Left lung (tissue), 10 donors: ENCODE results near the gene BANF2. TPM values are rescaled to one million over a fixed set of nuclear protein-coding genes. Genes with fewer than 3 reads are reported as not detected.
A peak's percentile ranks its signal among the peaks of the same experiment; 100 is the strongest.

Experiments
- ATAC-seq: fragments of 200-7000 bp; cut with Tn5 transposase; one replicate; pipeline ENCODE4 v1.9.1; 2020; ENCODE audit warnings: moderate library complexity
- DNase-seq, 4 donors: peaks; one replicate each; pipeline ENCODE4 v3.0.0-alpha.2; 2013 to 2020
- H3K27ac ChIP-seq, 2 donors: fragments of 200-600 bp; sonication (generic) in 1 of 2; one replicate each; pipeline versions ENCODE4 v1.5.0 to v1.8.0; 2020 to 2021
- H3K27me3 ChIP-seq, 2 donors: fragments of 200-600 bp; sonication (generic) in 1 of 2; one replicate each; pipeline versions ENCODE4 v1.5.0 to v1.8.0; 2020 to 2021
- H3K36me3 ChIP-seq, 2 donors: fragments of 200-600 bp; sonication (generic) in 1 of 2; one replicate each; pipeline versions ENCODE4 v1.5.0 to v1.8.0; 2020 to 2021
- H3K4me1 ChIP-seq, 2 donors: fragments of 200-600 bp; one replicate each; pipeline ENCODE4 v1.8.0; 2021
- H3K4me3 ChIP-seq, 2 donors: fragments of 200-600 bp; sonication (generic) in 1 of 2; one replicate each; pipeline versions ENCODE4 v1.5.0 to v1.8.0; 2020 to 2021; ENCODE audit warnings: mild to moderate bottlenecking in 1 of 2
- H3K9me3 ChIP-seq, 2 donors: fragments of 200-600 bp; sonication (generic) in 1 of 2; one replicate each; pipeline versions ENCODE4 v1.5.0 to v1.8.0; 2020 to 2021
- CTCF ChIP-seq, 2 donors: fragments of 200-600 bp; sonication (generic) in 1 of 2; IDR thresholded peaks; one replicate each; pipeline versions ENCODE4 v1.5.0 to v1.8.0; 2021; ENCODE audit warnings: antibody characterized with exemption in 2 of 2
- intact Hi-C, 2 donors: fragments of 100-400 bp; cut with DNase I; formaldehyde crosslinking; loops; one replicate each; pipeline versions ENCODE4 v1.11.2 to v1.14.2; 2022
- polyA plus RNA-seq, 6 donors: library from polyadenylated mRNA; unstranded; fragments of 120-200 nt; gene quantifications; one replicate each; pipeline ENCODE4 v1.2.1, GENCODE V29; 2013; ENCODE audit not compliant: insufficient read length in 6 of 6
- total RNA-seq, 2 donors: library from RNA; stranded (reverse); fragmentation: NEBNext Ultra II Directional; extraction: Animal tissue kit (Norgen Biotek cat#: 25700); gene quantifications; one replicate each; pipeline ENCODE4 v1.2.1, GENCODE V29; 2021
- donor health status: DM: no; HTN: yes; CAD: no.
- donor health status: DM: no; HTN: no; CAD: no.

BANF2 gene
- total and polyA plus RNA-seq, 8 donors = not detected

DNA sequence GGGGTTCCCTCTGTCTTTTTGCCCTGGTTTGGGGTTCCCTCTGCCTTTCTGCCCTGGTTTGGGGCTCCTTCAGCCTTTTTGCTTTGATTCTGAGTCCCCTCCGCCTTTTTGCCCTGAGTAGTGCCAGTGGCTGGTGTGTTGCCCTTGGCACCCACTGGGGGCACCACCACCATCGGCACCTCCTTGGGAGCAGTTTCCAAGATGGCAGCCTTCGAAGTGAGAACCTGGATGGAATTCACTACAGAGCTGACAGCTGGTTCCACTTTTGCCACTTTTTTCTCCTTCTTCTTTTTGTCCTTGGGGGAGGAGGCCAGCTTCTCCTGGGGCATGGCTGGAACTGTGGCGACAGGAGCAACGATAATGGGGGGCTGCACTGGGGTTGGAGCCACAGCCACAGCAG is 40.0 kb upstream of the BANF2 start:
- DNase-seq (no peak), ATAC-seq (no peak)
- Histone ChIP-seq H3K4me3 (no peak overlapping the region), H3K9me3 (peaks cover 0 to 4% of the 10 kb centered on the region in 2 donors), H3K36me3 (peaks cover 0 to 44% of the 10 kb centered on the region in 2 donors), H3K27me3 (no peaks in the 10 kb centered on the region), H3K4me1 (peaks cover 0 to 25% of the 10 kb centered on the region in 2 donors), H3K27ac (no peak overlapping the region)
- TF ChIP-seq CTCF (IDR thresholded peaks at IDR 0.05) = no peak
- intact Hi-C loops = no loop called here

- Histone ChIP-seq H3K4me3 (no peak overlapping the region), H3K27me3 (no peaks in the 10 kb centered on the region), H3K27ac (no peak overlapping the region), H3K9me3 (peaks cover 0 to 4% of the 10 kb centered on the region in 2 donors), H3K4me1 (peaks cover 0 to 25% of the 10 kb centered on the region in 2 donors), H3K36me3 (peaks cover 0 to 44% of the 10 kb centered on the region in 2 donors)
- no peak for TF ChIP-seq CTCF (IDR thresholded peaks at IDR 0.05)
- intact Hi-C loops = no loop called here
- DNase-seq (no peak), ATAC-seq (no peak)
Measured at GRCh38 chr20:17660667-17661066, 39.1 kb upstream of the BANF2 start.

GRCh38 chr20:17661121-17661744 is 38.5 kb upstream of the BANF2 start:
- Histone ChIP-seq H3K4me3 (no peak overlapping the region), H3K27me3 (no peaks in the 10 kb centered on the region), H3K27ac (no peak overlapping the region), H3K4me1 (peaks cover 0 to 25% of the 10 kb centered on the region in 2 donors), H3K9me3 (peaks cover 0 to 4% of the 10 kb centered on the region in 2 donors), H3K36me3 (peaks cover 0 to 38% of the 10 kb centered on the region in 2 donors)
- intact Hi-C loops = no loop called here
- no peak for TF ChIP-seq CTCF (IDR thresholded peaks at IDR 0.05)
- ATAC-seq (no peak), DNase-seq (no peak)

DNA sequence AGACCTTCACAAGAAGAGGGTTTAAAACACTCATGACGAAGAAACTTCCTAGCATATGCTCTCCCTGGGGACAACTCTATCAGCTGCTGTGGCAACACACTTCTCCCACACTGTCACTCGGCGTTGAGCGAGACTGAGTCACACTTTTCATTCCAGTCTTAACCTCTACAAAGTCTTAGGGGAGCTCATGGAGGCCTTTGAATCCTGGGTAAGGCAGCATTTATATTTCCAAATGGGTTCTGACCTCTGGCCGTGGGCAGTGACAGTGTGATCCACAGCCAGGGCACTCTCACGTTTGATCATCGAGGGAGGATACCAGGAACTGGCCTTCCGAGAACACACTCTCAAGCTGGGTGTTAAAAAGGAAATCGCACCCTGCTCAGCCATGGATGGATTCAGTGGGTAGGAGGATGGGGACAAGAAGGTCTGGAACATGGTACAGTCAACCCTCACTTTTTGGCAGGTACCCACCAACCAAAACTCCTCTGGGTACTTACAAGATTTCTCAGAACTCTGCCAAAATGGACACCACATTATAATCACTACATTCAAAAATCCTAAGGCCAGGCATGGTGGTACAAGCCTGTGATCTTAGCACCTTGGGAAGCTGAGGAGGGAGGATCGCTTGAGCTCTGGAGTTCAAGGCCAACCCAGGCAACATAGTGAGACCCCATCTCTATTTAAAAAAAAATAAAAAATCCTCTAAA is 37.3 kb upstream of the BANF2 start:
- H3K36me3 ChIP-seq = peaks cover 0 to 27% of the 10 kb centered on the region in 2 donors
- peaks cover 0 to 25% of the 10 kb centered on the region in 2 donors for H3K4me1 ChIP-seq
- no peak overlapping the region for H3K27ac ChIP-seq
- H3K9me3 ChIP-seq = peaks cover 0 to 4% of the 10 kb centered on the region in 2 donors
- intact Hi-C loops = no loop called here
- no peak overlapping the region for H3K4me3 ChIP-seq
- no peak for TF ChIP-seq CTCF (IDR thresholded peaks at IDR 0.05)
- H3K27me3 ChIP-seq = no peaks in the 10 kb centered on the region
- ATAC-seq (peak; percentile 34), DNase-seq (no peak)

GRCh38 chr20:17663040-17663399 is 36.7 kb upstream of the BANF2 start:
- intact Hi-C loops = no loop called here
- Histone ChIP-seq H3K27me3 (no peaks in the 10 kb centered on the region), H3K27ac (no peak overlapping the region), H3K9me3 (peaks cover 0 to 4% of the 10 kb centered on the region in 2 donors), H3K4me1 (peaks cover 0 to 25% of the 10 kb centered on the region in 2 donors), H3K36me3 (peaks cover 0 to 22% of the 10 kb centered on the region in 2 donors), H3K4me3 (no peak overlapping the region)
- ATAC-seq (no peak), DNase-seq (no peak)
- no peak for TF ChIP-seq CTCF (IDR thresholded peaks at IDR 0.05)
